Astrocyte (in vitro differentiated cells and primary cell): ENCODE data around the gene ADAM8.

ENCODE experiments used
- CTCF ChIP-seq: IDR thresholded peaks from 2 replicates; pipeline ENCODE4 v1.5.1; 2011; ENCODE audit warnings: low read depth, mild to moderate bottlenecking, inconsistent platforms, low read length, moderate library complexity; ENCODE audit not compliant: insufficient read depth
- EZH2 ChIP-seq: IDR thresholded peaks from 2 replicates; pipeline ENCODE4 v1.6.1; 2012; ENCODE audit warnings: mild to moderate bottlenecking, low read length, inconsistent platforms; ENCODE audit not compliant: insufficient read depth

GRCh38 chr10:133270204-133270603 is 6.5 kb downstream of the ADAM8 start:
- TF ChIP-seq CTCF (no peak), EZH2 (no peak)
